Gastroesophageal sphincter (tissue), 3 donors: ENCODE data around the gene CEACAM20.

Experiments
- CTCF ChIP-seq, 4 experiments: fragments of 200-600 bp in 2 of 4; fragments of 450-650 bp in 2 of 4; sonication (generic) in 1 of 4; IDR thresholded peaks; one replicate each; pipeline ENCODE4 v1.5.1; 2017 to 2019; ENCODE audit warnings: antibody characterized with exemption in 4 of 4, mild to moderate bottlenecking in 2 of 4, moderate library complexity in 2 of 4
- EP300 ChIP-seq: sonication (generic); formaldehyde crosslinking; IDR thresholded peaks from one replicate; pipeline ENCODE4 v1.6.1; 2017; ENCODE audit warnings: antibody characterized with exemption, mild to moderate bottlenecking

GRCh38 chr19:44557933-44558332 lies 28.5 kb upstream of the CEACAM20 start:
- TF ChIP-seq EP300 (no peak), CTCF (IDR thresholded peaks at IDR 0.05) (no peak)
